ENCODE results near the gene KIAA0825.

The KIAA0825 gene

DNA sequence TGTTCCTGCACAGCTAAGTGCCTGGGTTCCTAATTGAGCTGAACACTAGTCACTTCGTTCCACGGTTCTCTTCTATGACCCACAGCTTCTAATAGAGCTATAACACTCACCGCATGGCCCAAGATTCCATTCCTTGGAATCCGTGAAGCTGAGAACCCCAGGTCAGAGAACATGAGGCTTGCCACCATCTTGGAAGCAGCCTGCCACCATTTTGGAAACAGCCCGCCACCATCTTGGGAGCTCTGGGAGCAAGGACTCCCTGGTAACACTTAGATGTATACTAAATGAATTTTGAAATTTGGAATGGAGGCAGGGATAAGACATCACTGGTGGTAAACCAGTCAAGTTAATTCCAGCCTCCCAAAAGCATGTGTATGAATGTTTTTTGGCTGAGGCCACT lies 60.4 kb downstream of the KIAA0825 start:
- H3K9me2 ChIP-seq (replicated peaks; ENCODE audit: control insufficient read depth, low read length), result no peaks in the 10 kb centered on the region
- no peaks in the 10 kb centered on the region for H3K9me3 ChIP-seq (ENCODE audit: control insufficient read depth, insufficient read depth, low read length)
- no peak overlapping the region for H3K4me2 ChIP-seq (ENCODE audit: low read length)

DNA sequence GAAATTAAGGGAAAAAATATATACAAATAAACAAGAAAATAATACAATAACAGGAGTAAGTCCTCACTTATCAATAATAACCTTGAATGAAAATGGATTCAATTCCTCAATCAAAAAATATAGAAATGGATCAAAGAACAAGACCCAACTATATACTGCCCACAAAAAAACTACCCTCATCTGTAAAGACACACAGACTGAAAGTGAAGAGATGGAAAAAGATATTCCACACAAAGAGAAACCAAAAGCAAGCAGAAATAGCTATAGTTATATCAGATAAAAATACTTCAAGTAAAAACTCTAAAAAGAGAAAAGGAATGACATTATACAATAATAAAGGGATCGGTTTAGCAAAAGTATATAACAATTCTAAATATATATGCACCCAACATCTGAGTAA lies 66.5 kb downstream of the KIAA0825 start:
- H4K20me1 ChIP-seq (ENCODE audit: control insufficient read depth, insufficient read depth, low read depth, low read length), result no peaks in the 10 kb centered on the region
- H3K79me2 ChIP-seq (ENCODE audit: control insufficient read depth, low read length), result no peaks in the 10 kb centered on the region
- TF ChIP-seq, protein P1, sequence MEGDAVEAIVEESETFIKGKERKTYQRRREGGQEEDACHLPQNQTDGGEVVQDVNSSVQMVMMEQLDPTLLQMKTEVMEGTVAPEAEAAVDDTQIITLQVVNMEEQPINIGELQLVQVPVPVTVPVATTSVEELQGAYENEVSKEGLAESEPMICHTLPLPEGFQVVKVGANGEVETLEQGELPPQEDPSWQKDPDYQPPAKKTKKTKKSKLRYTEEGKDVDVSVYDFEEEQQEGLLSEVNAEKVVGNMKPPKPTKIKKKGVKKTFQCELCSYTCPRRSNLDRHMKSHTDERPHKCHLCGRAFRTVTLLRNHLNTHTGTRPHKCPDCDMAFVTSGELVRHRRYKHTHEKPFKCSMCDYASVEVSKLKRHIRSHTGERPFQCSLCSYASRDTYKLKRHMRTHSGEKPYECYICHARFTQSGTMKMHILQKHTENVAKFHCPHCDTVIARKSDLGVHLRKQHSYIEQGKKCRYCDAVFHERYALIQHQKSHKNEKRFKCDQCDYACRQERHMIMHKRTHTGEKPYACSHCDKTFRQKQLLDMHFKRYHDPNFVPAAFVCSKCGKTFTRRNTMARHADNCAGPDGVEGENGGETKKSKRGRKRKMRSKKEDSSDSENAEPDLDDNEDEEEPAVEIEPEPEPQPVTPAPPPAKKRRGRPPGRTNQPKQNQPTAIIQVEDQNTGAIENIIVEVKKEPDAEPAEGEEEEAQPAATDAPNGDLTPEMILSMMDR (IDR thresholded peaks at IDR 0.05; ENCODE audit: low read depth, low read length, poor library complexity, severe bottlenecking), result no peak
- TF ChIP-seq EZH2phosphoT487 (IDR thresholded peaks at IDR 0.05; ENCODE audit: borderline replicate concordance, low read length), result no peak
- no peaks in the 10 kb centered on the region for H3F3A ChIP-seq (ENCODE audit: control insufficient read depth, insufficient read depth)
- no peaks in the 10 kb centered on the region for H3K27me3 ChIP-seq (ENCODE audit: control insufficient read depth, low read length)
- H3K27ac ChIP-seq (ENCODE audit: low read depth, low read length), result no peak overlapping the region
- H3K4me3 ChIP-seq (ENCODE audit: low read length), result no peak overlapping the region
- no peaks in the 10 kb centered on the region for H3K9me2 ChIP-seq (replicated peaks; ENCODE audit: control insufficient read depth, low read length)
- no peaks in the 10 kb centered on the region for H3K4me1 ChIP-seq (ENCODE audit: control insufficient read depth, low read length)
- no peaks in the 10 kb centered on the region for H3K36me3 ChIP-seq (ENCODE audit: control insufficient read depth, low read length)
- no peak overlapping the region for H3K4me2 ChIP-seq (ENCODE audit: low read length)
- no peaks in the 10 kb centered on the region for H3K9me3 ChIP-seq (ENCODE audit: control insufficient read depth, insufficient read depth, low read length)

More for the DNA sequence above, 60.4 kb downstream of the KIAA0825 start:
- H3K27me3 ChIP-seq (ENCODE audit: control insufficient read depth, low read length), result no peaks in the 10 kb centered on the region
- H3K79me2 ChIP-seq (ENCODE audit: control insufficient read depth, low read length), result no peaks in the 10 kb centered on the region
- no peak overlapping the region for H3K27ac ChIP-seq (ENCODE audit: low read depth, low read length)
- H3K4me1 ChIP-seq (ENCODE audit: control insufficient read depth, low read length), result no peaks in the 10 kb centered on the region
- H3F3A ChIP-seq (ENCODE audit: control insufficient read depth, insufficient read depth), result no peaks in the 10 kb centered on the region
- H3K36me3 ChIP-seq (ENCODE audit: control insufficient read depth, low read length), result no peaks in the 10 kb centered on the region
- no peak overlapping the region for H3K4me3 ChIP-seq (ENCODE audit: low read length)
- no peaks in the 10 kb centered on the region for H4K20me1 ChIP-seq (ENCODE audit: control insufficient read depth, insufficient read depth, low read depth, low read length)
- TF ChIP-seq, protein P1 (IDR thresholded peaks at IDR 0.05; ENCODE audit: low read depth, low read length, poor library complexity, severe bottlenecking), result no peak
- no peak for TF ChIP-seq EZH2phosphoT487 (IDR thresholded peaks at IDR 0.05; ENCODE audit: borderline replicate concordance, low read length)

DNA sequence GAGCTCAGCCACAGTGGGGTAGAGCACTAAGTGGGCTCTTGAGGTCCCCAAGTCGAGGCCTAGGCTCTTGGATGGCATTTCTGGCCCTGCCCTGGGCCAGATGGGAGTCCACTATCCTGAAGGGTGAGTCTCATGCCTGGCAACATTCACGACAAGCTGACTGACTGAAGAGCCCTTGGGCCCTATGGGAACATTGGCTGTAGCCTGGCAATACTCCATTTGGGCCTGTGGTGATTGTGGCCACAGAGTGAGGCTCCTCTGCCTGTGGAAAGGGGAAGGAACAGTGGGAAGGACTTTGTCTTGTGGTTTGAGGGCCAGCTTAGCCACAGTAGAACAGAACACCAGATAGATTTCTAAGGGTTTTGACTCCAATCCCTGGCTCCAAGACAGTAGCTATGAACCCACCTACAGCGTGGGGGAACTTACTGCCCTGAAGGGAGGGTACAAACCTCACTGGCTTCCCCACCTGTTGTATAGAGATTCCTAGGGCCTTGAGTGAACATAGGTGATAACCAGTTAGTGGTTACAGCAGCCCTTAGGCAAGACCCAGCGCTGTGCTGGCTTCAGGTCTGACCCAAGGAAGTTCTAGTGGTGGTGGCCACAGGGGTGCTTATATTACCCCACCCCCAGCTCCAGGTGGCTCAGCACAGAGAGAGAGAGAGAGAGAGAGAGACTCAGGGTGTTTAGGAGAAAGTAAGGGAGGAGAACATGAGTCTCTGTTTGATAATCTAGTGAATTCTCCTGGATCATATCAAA lies 72.4 kb downstream of the KIAA0825 start:
- no peaks in the 10 kb centered on the region for H3F3A ChIP-seq (ENCODE audit: control insufficient read depth, insufficient read depth)
- no peak overlapping the region for H3K4me2 ChIP-seq (ENCODE audit: low read length)
- no peaks in the 10 kb centered on the region for H3K27me3 ChIP-seq (ENCODE audit: control insufficient read depth, low read length)
- H3K79me2 ChIP-seq (ENCODE audit: control insufficient read depth, low read length), result no peaks in the 10 kb centered on the region
- TF ChIP-seq, protein P1 (IDR thresholded peaks at IDR 0.05; ENCODE audit: low read depth, low read length, poor library complexity, severe bottlenecking), result no peak
- TF ChIP-seq EZH2phosphoT487 (IDR thresholded peaks at IDR 0.05; ENCODE audit: borderline replicate concordance, low read length), result no peak
- no peak overlapping the region for H3K4me3 ChIP-seq (ENCODE audit: low read length)
- H3K36me3 ChIP-seq (ENCODE audit: control insufficient read depth, low read length), result no peaks in the 10 kb centered on the region
- peaks cover 4% of the 10 kb centered on the region for H3K4me1 ChIP-seq (ENCODE audit: control insufficient read depth, low read length)
- H3K27ac ChIP-seq (ENCODE audit: low read depth, low read length), result no peak overlapping the region
- H3K9me2 ChIP-seq (replicated peaks; ENCODE audit: control insufficient read depth, low read length), result no peaks in the 10 kb centered on the region
- H4K20me1 ChIP-seq (ENCODE audit: control insufficient read depth, insufficient read depth, low read depth, low read length), result no peaks in the 10 kb centered on the region
- peaks cover 10% of the 10 kb centered on the region for H3K9me3 ChIP-seq (ENCODE audit: control insufficient read depth, insufficient read depth, low read length)
